Type B pancreatic cell (in vitro differentiated cells): ENCODE results near the gene GAB1. TPM values are rescaled to one million over a fixed set of nuclear protein-coding genes. Genes with fewer than 3 reads are reported as not detected.

Experiments used
- DNase-seq: peaks from one replicate; pipeline ENCODE4 v3.0.0; 2021; ENCODE audit warnings: mixed read lengths; ENCODE audit not compliant: unreplicated experiment; ENCODE audit errors: extremely low spot score
- H3K27ac Mint-ChIP-seq: 2 replicates; pipeline ENCODE4 v1.8.0; 2021; ENCODE audit warnings: mild to moderate bottlenecking, mixed read lengths
- H3K27me3 Mint-ChIP-seq: 2 replicates; pipeline ENCODE4 v1.8.0; 2021; ENCODE audit warnings: mixed read lengths
- H3K36me3 Mint-ChIP-seq: 2 replicates; pipeline ENCODE4 v1.8.0; 2021; ENCODE audit warnings: mixed read lengths
- H3K4me1 Mint-ChIP-seq: one replicate; pipeline ENCODE4 v1.8.0; 2021; ENCODE audit warnings: mixed read lengths; ENCODE audit not compliant: unreplicated experiment
- H3K4me3 Mint-ChIP-seq: 2 replicates; pipeline ENCODE4 v1.8.0; 2021; ENCODE audit warnings: mild to moderate bottlenecking, mixed read lengths
- H3K9me3 Mint-ChIP-seq: 2 replicates; pipeline ENCODE4 v1.8.0; 2021; ENCODE audit warnings: mixed read lengths
- CTCF ChIP-seq: fragments of 200-600 bp; sonication (generic); conservative IDR thresholded peaks from 2 replicates; pipeline ENCODE4 v1.5.0; 2021; ENCODE audit warnings: antibody characterized with exemption, mild to moderate bottlenecking
- total RNA-seq: library from RNA; stranded (reverse); gene quantifications from 2 replicates; pipeline ENCODE4 v1.2.1, GENCODE V29; 2021; ENCODE audit warnings: low replicate concordance

The GAB1 gene
- total RNA-seq, 1 donor from 2014 or later = 27.0 TPM

- no peaks in the 10 kb centered on the region for H3K4me1 Mint-ChIP-seq
- no peak for DNase-seq
- no peaks in the 10 kb centered on the region for H3K9me3 Mint-ChIP-seq
These were observed 118.5 kb downstream of the GAB1 start for GRCh38 chr4:143455211-143455610.

GRCh38 chr4:143458966-143459365, 122.3 kb downstream of the GAB1 start:
- no peaks in the 10 kb centered on the region for H3K27me3 Mint-ChIP-seq
- H3K4me3 Mint-ChIP-seq = no peak overlapping the region
- no peaks in the 10 kb centered on the region for H3K9me3 Mint-ChIP-seq
- no peaks in the 10 kb centered on the region for H3K4me1 Mint-ChIP-seq
- H3K36me3 Mint-ChIP-seq = peaks cover 16% of the 10 kb centered on the region
- DNase-seq = no peak
- no peak for TF ChIP-seq CTCF
- H3K27ac Mint-ChIP-seq = no peak overlapping the region

More at GRCh38 chr4:143455211-143455610, 118.5 kb downstream of the GAB1 start:
- Mint-ChIP-seq H3K4me3 (no peak overlapping the region), H3K36me3 (peaks cover 5% of the 10 kb centered on the region), H3K27me3 (no peaks in the 10 kb centered on the region), H3K27ac (no peak overlapping the region)
- TF ChIP-seq CTCF = no peak

- DNase-seq = no peak
- H3K4me1 Mint-ChIP-seq = no peaks in the 10 kb centered on the region
- no peak for TF ChIP-seq CTCF
- H3K4me3 Mint-ChIP-seq = no peak overlapping the region
- H3K9me3 Mint-ChIP-seq = no peaks in the 10 kb centered on the region
- no peak overlapping the region for H3K27ac Mint-ChIP-seq
- no peaks in the 10 kb centered on the region for H3K27me3 Mint-ChIP-seq
- peaks cover 11% of the 10 kb centered on the region for H3K36me3 Mint-ChIP-seq
These were observed 136.9 kb downstream of the GAB1 start for GRCh38 chr4:143473334-143474126.

- Mint-ChIP-seq H3K27ac (no peak overlapping the region), H3K36me3 (peaks cover 5% of the 10 kb centered on the region), H3K9me3 (no peaks in the 10 kb centered on the region), H3K4me1 (no peaks in the 10 kb centered on the region), H3K27me3 (no peaks in the 10 kb centered on the region), H3K4me3 (no peak overlapping the region)
- DNase-seq = no peak
- TF ChIP-seq CTCF = no peak
These were observed 140.8 kb downstream of the GAB1 start for GRCh38 chr4:143477487-143477886.

GRCh38 chr4:143481361-143481760, 144.7 kb downstream of the GAB1 start:
- no peak for TF ChIP-seq CTCF
- H3K4me3 Mint-ChIP-seq = no peak overlapping the region
- no peak overlapping the region for H3K27ac Mint-ChIP-seq
- no peak for DNase-seq
- H3K27me3 Mint-ChIP-seq = no peaks in the 10 kb centered on the region
- H3K9me3 Mint-ChIP-seq = no peaks in the 10 kb centered on the region
- no peaks in the 10 kb centered on the region for H3K36me3 Mint-ChIP-seq
- no peaks in the 10 kb centered on the region for H3K4me1 Mint-ChIP-seq
